ENCODE results near the gene PPARG. TPM values are rescaled to one million over a fixed set of nuclear protein-coding genes. Genes with fewer than 3 reads are reported as not detected.

PPARG gene
- total RNA-seq, 1 experiment from 2014 or later, result 71.6 TPM

- Histone ChIP-seq H3K9ac (ENCODE audit: low read length) (no peak overlapping the region), H3K9me2 (ENCODE audit: insufficient read depth) (no peaks in the 10 kb centered on the region), H2AFZ (ENCODE audit: low read depth, low read length, poor library complexity, severe bottlenecking) (no peak overlapping the region), H3K4me1 (ENCODE audit: control insufficient read depth in 1 of 2, insufficient read depth in 2 of 2, low read length in 2 of 2) (peaks cover 14 to 33% of the 10 kb centered on the region in 2 experiments), H3K4me2 (ENCODE audit: low read length) (no peak overlapping the region), H3K9me3 (ENCODE audit: control insufficient read depth in 1 of 2, insufficient read depth in 1 of 2, low read depth in 1 of 2, low read length in 2 of 2) (no peaks in the 10 kb centered on the region), H3K79me2 (ENCODE audit: insufficient read depth, low read length) (no peaks in the 10 kb centered on the region), H3K27ac (ENCODE audit: low read depth, low read length) (no peak overlapping the region), H3K4me3 (replicated peaks in 1 of 2; ENCODE audit: low read depth in 1 of 2, low read length in 2 of 2) (no peak overlapping the region), H3K27me3 (ENCODE audit: insufficient read depth, low read length) (no peaks in the 10 kb centered on the region), H4K20me1 (ENCODE audit: insufficient read depth) (no peaks in the 10 kb centered on the region), H3K36me3 (ENCODE audit: control insufficient read depth in 1 of 2, insufficient read depth in 2 of 2, low read length in 2 of 2) (no peaks in the 10 kb centered on the region)
- no TSS peak for BruUV-seq (replicated peaks)
- DNase-seq (ENCODE audit: low read depth, low spot score) (no peak), ATAC-seq (no peak)
- ChIA-PET POLR2A (no interaction called here), CTCF (no interaction called here), RAD21 (ENCODE audit: low non-redundant PET in 1 of 2, low total read pairs in 2 of 2, uncharacterized antibody in 2 of 2, unreplicated experiment in 2 of 2) (no interaction called here)
- intact Hi-C loops (cut with micrococcal nuclease), result no loop called here
- TF ChIP-seq, protein P1, sequence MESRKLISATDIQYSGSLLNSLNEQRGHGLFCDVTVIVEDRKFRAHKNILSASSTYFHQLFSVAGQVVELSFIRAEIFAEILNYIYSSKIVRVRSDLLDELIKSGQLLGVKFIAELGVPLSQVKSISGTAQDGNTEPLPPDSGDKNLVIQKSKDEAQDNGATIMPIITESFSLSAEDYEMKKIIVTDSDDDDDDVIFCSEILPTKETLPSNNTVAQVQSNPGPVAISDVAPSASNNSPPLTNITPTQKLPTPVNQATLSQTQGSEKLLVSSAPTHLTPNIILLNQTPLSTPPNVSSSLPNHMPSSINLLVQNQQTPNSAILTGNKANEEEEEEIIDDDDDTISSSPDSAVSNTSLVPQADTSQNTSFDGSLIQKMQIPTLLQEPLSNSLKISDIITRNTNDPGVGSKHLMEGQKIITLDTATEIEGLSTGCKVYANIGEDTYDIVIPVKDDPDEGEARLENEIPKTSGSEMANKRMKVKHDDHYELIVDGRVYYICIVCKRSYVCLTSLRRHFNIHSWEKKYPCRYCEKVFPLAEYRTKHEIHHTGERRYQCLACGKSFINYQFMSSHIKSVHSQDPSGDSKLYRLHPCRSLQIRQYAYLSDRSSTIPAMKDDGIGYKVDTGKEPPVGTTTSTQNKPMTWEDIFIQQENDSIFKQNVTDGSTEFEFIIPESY (IDR thresholded peaks at IDR 0.05; ENCODE audit: extremely low read depth, insufficient replicate concordance, low read length), result no peak
Measured at GRCh38 chr3:12439161-12439940, 150.5 kb downstream of the PPARG start.

GRCh38 chr3:12440927-12441714, 152.3 kb downstream of the PPARG start:
- no peak overlapping the region for H3K27ac ChIP-seq (ENCODE audit: low read depth, low read length)
- RAD21 ChIA-PET (ENCODE audit: low non-redundant PET in 1 of 2, low total read pairs in 2 of 2, uncharacterized antibody in 2 of 2, unreplicated experiment in 2 of 2), result no interaction called here
- no peak for ATAC-seq

More at GRCh38 chr3:12440927-12441714, 152.3 kb downstream of the PPARG start:
- H3K4me2 ChIP-seq (ENCODE audit: low read length), result no peak overlapping the region
- intact Hi-C loops (cut with micrococcal nuclease), result no loop called here
- no peaks in the 10 kb centered on the region for H4K20me1 ChIP-seq (ENCODE audit: insufficient read depth)
- H3K27me3 ChIP-seq (ENCODE audit: insufficient read depth, low read length), result no peaks in the 10 kb centered on the region
- ChIA-PET POLR2A (no interaction called here), CTCF (no interaction called here)
- H3K36me3 ChIP-seq (ENCODE audit: control insufficient read depth in 1 of 2, insufficient read depth in 2 of 2, low read length in 2 of 2), result no peaks in the 10 kb centered on the region
- H3K9me2 ChIP-seq (ENCODE audit: insufficient read depth), result no peaks in the 10 kb centered on the region
- no peaks in the 10 kb centered on the region for H3K79me2 ChIP-seq (ENCODE audit: insufficient read depth, low read length)
- BruUV-seq (replicated peaks), result no TSS peak
- no peaks in the 10 kb centered on the region for H3K9me3 ChIP-seq (ENCODE audit: control insufficient read depth in 1 of 2, insufficient read depth in 1 of 2, low read depth in 1 of 2, low read length in 2 of 2)
- H3K4me1 ChIP-seq (ENCODE audit: control insufficient read depth in 1 of 2, insufficient read depth in 2 of 2, low read length in 2 of 2), result peaks cover 28 to 51% of the 10 kb centered on the region in 2 experiments
- no peak overlapping the region for H2AFZ ChIP-seq (ENCODE audit: low read depth, low read length, poor library complexity, severe bottlenecking)
- TF ChIP-seq JUND (IDR thresholded peaks at IDR 0.05) (no peak), EZH2phosphoT487 (IDR thresholded peaks at IDR 0.05; ENCODE audit: borderline replicate concordance) (no peak), ATF3 (IDR thresholded peaks at IDR 0.05) (no peak), SIN3A (IDR thresholded peaks at IDR 0.05; ENCODE audit: low read depth) (no peak), ZFX (IDR thresholded peaks at IDR 0.05) (no peak), POLR2A (IDR thresholded peaks at IDR 0.05; ENCODE audit: borderline replicate concordance, extremely low read depth, insufficient read depth, insufficient read length) (no peak), SRF (IDR thresholded peaks at IDR 0.05; ENCODE audit: low read depth) (no peak), CBX3 (IDR thresholded peaks at IDR 0.05; ENCODE audit: low read depth) (no peak)
- TF ChIP-seq, protein P2, sequence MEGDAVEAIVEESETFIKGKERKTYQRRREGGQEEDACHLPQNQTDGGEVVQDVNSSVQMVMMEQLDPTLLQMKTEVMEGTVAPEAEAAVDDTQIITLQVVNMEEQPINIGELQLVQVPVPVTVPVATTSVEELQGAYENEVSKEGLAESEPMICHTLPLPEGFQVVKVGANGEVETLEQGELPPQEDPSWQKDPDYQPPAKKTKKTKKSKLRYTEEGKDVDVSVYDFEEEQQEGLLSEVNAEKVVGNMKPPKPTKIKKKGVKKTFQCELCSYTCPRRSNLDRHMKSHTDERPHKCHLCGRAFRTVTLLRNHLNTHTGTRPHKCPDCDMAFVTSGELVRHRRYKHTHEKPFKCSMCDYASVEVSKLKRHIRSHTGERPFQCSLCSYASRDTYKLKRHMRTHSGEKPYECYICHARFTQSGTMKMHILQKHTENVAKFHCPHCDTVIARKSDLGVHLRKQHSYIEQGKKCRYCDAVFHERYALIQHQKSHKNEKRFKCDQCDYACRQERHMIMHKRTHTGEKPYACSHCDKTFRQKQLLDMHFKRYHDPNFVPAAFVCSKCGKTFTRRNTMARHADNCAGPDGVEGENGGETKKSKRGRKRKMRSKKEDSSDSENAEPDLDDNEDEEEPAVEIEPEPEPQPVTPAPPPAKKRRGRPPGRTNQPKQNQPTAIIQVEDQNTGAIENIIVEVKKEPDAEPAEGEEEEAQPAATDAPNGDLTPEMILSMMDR (IDR thresholded peaks at IDR 0.05 in 2 of 3, conservative IDR thresholded peaks at IDR 0.05 in 1 of 3; ENCODE audit: borderline replicate concordance in 1 of 3, insufficient read depth in 1 of 3, low read depth in 2 of 3, low read length in 2 of 3), result no peak
- TF ChIP-seq, protein P1 (IDR thresholded peaks at IDR 0.05; ENCODE audit: extremely low read depth, insufficient replicate concordance, low read length), result no peak
- TF ChIP-seq, protein P3, sequence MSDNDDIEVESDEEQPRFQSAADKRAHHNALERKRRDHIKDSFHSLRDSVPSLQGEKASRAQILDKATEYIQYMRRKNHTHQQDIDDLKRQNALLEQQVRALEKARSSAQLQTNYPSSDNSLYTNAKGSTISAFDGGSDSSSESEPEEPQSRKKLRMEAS (IDR thresholded peaks at IDR 0.05), result no peak
- no peak overlapping the region for H3K9ac ChIP-seq (ENCODE audit: low read length)
- no peak for DNase-seq (ENCODE audit: low read depth, low spot score)
- H3K4me3 ChIP-seq (replicated peaks in 1 of 2; ENCODE audit: low read depth in 1 of 2, low read length in 2 of 2), result no peak overlapping the region
